ENCODE results near the gene CEP68.
A peak's percentile ranks its signal among the peaks of the same experiment; 100 is the strongest.
"Not testable (repeated sequence)": the region's sequence is repeated elsewhere in the genome, so short reads cannot be mapped to it uniquely, and the experiment has no call there.

Gene CEP68

DNA sequence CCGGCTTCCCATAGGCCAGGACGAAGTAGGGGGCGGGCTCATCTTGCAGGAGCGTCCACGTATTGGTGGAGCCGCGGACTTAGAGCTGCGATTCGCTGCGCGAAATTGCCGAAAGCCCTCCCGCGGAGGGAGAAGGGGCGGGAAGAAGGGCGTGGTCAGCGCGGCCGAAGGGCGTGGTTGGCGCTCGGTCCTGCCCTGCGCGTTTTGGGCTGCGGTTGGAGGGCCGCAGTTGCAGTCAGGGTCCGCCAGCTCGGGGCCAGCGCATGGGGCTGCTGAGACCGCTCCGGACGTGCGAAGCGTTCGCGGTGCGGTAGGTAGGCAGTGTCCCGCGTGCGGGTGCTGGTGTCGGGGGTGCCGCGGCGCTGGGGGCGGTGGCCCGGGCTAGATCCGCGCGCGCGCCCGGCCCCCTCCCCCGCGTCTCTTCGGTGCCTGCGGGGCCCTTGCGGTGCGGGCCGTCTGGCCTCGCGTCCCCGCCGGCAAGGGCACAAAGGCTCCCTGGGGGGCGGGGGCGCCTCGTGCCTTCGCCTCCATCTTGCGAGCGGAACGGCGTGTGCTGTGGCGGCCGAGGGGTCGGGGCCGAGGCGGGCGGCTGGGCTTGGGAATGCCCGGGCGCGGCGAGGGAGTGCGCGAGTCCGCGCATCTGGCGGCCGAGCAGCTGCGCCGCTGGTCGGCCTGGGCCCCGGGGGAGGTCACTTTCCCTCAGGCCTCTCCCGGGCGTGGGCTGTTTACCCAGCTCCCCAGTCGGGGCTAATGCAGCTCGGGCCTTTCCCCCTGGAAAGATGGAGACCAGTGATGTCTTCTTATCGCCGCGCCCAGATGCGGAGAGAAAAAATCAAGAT lies at the start of gene CEP68:
TSS of gene CEP68 (plus strand) at position 202 of the 839 bp plus-strand sequence. CDS start 13,029 bp downstream, outside the sequence.
- peak; percentile 99 for DNase-seq (ENCODE audit: low spot score)

- DNase-seq (ENCODE audit: low spot score) = no peak
These were observed 42.4 kb upstream of the CEP68 start for GRCh38 chr2:65013776-65014175.

DNA sequence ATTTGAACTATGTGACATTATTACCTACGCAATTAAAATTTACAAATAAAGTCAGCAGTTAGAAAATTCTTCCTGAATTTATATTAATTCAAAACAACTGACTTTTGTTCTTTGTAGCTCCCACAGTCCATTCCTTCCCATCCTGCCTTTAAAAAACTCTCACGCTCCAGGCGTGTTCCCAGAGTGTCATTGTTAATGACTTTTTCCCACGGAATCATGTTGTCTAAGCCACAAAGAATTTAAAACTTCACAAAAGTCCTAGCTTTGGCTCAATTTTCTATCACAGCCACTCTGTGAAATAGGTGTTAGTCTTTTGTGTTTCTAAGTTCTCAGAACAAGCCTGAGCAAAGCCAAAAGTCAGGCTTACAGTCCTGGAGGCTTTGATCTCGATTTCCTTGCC lies 40.5 kb upstream of the CEP68 start:
- DNase-seq (ENCODE audit: low spot score) = no peak

DNA sequence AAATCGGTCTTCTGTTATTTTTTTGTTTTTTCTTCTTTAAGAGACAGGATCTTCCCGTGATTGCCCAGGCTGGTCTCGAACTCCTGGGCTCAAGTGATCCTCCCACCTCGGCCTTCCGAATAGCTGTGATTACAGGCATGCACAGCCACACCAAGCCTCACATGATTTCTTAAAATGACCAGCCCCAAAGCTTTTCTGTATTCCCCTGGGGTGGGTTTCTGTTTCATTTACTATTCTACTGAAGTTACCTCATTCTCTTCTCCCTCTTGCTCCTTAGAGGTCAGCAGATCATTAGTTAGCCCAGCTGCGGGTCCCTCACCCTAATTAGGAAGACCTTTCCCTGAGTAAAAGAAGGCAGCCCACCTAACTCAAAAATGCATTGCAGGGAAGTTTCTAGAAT lies 39.4 kb upstream of the CEP68 start:
- DNase-seq (ENCODE audit: low spot score) = no peak

DNA sequence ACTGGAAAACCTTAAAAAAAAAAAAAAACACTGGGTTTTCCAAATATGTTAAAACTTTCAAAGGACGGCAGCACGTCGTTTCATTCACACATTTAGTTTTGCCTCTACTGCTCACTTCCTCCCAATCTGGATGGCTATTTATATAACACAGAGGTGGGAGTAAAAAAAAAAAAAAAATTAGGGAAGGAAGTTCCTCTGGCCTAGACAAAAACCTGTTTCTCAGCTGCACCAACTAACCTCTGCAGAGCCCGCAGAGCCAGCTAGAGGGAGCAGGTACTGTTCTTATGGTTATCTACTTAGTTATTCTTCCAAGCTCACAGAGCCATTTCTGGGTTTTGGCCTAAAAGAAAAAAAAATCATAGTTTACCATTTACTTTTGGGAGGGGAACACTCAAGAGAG lies 38.9 kb upstream of the CEP68 start:
- DNase-seq (ENCODE audit: low spot score) = no peak

GRCh38 chr2:65018141-65018582 lies 38.1 kb upstream of the CEP68 start:
- no peak for DNase-seq (ENCODE audit: low spot score)

DNA sequence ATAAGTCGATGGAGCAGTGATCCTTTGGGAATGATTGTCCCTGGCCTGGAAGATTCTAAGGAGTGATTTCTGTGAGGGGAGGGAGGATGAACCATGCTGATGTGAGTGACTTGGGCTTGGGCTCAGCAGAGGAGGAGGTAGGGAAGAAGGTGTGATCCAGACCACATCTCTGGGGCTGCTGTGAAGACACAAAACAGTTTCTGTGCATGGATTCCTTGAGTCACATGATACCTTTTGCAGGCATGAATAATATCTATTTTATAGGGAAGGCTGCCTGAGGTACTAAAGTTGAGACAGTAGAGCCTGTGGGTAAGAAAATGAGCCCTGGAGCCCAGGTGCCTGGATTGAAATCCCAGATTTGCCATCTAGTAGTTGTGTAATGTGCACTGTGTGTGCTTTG lies 37.2 kb upstream of the CEP68 start:
- DNase-seq (ENCODE audit: low spot score) = no peak

- no peak for DNase-seq (ENCODE audit: low spot score)
These were observed 36.5 kb upstream of the CEP68 start for GRCh38 chr2:65019675-65020195.

- DNase-seq (ENCODE audit: low spot score) = not testable (repeated sequence)
These were observed 36.0 kb upstream of the CEP68 start for GRCh38 chr2:65020251-65020650.

DNA sequence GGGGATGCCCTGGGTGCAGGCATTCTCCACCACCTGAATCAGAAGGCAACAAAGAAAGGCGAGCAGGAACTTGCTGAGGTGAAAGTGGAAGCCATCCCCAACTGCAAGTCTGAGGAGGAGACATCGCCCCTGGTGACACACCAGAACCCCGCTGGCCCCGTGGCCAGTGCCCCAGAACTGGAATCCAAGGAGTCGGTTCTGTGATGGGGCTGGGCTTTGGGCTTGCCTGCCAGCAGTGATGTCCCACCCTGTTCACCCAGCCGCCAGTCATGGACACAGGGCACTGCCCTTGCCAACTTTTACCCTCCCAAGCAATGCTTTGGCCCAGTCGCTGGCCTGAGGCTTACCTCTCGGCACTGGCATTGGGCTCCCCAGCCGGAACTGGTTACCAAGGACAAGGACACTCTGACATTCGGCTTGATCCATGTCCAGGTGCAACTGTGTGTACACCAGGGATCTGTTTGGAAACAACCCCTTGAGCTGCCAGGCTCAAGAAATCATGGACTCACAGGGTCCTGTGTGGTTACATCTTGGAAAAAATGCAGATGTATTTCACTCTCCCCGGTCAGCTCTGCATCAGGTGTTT lies 35.2 kb upstream of the CEP68 start:
- no peak for DNase-seq (ENCODE audit: low spot score)

DNA sequence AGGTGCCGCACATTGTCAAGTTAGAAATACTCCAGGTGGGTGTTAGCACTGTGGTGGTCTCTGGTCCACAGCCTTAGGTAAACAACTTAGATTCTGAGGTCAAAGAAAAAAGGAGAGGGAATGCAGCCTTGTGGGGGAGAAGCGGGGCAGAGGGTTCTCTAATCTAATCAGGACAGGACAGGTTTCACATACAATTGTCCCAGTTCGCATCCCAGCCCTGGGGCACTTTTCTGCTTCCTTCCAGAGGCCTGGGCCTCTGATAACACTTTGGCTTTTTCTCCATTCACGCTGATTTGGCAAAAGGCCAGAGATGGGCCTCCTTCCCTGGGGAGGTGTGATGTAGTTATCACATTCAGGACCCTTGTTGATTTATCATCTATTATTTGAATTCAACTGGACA lies 34.5 kb upstream of the CEP68 start:
- no peak for DNase-seq (ENCODE audit: low spot score)

GRCh38 chr2:65022189-65022588 lies 34.0 kb upstream of the CEP68 start:
- DNase-seq (ENCODE audit: low spot score) = no peak

GRCh38 chr2:65023742-65024141 lies 32.5 kb upstream of the CEP68 start:
- no peak for DNase-seq (ENCODE audit: low spot score)

- DNase-seq (ENCODE audit: low spot score) = no peak
These were observed 31.9 kb upstream of the CEP68 start for GRCh38 chr2:65024149-65024829.

- no peak for DNase-seq (ENCODE audit: low spot score)
These were observed 30.6 kb upstream of the CEP68 start for GRCh38 chr2:65025453-65026123.

DNA sequence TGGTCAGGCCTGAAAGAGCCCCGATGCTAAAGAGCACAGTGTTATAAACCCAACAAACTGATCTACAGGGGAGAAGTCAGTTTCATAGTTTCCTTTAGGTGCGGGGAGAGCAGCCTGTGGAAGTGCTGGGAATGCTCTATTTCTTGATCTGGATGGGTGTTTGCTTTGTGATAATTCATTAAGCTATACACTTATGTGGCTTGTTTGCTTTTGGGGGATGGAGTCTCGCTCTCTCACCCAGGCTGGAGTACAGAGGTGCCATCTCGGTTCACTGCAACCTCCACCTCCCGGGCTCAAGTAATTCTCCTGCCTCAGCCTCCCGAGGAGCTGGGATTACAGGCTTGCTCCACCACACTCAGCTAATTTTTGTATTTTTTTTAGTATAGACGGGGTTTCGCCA lies 30.1 kb upstream of the CEP68 start:
- no peak for DNase-seq (ENCODE audit: low spot score)

GRCh38 chr2:65026704-65027464 lies 29.3 kb upstream of the CEP68 start:
- no peak for DNase-seq (ENCODE audit: low spot score)

- no peak for DNase-seq (ENCODE audit: low spot score)
These were observed 28.5 kb upstream of the CEP68 start for GRCh38 chr2:65027616-65028244.

- DNase-seq (ENCODE audit: low spot score) = no peak
These were observed 25.5 kb upstream of the CEP68 start for GRCh38 chr2:65030476-65031332.

Data from HuH-7 (cell line).